Middle frontal gyrus (tissue), 1 donor: ENCODE measurements around the gene RPL18.
"Not testable (repeated sequence)": the region's sequence is repeated elsewhere in the genome, so short reads cannot be mapped to it uniquely, and the experiment has no call there.

ENCODE experiments used
- DNase-seq: peaks from one replicate; pipeline ENCODE4 v3.0.0-alpha.2; 2015; ENCODE audit warnings: low spot score; ENCODE audit errors: extremely low spot score

RPL18 gene

GRCh38 chr19:48618916-48619691, at the start of gene RPL18, which contains the start of gene SPHK2:
Gene RPL18, minus strand, starts transcription at chr19:48619178. Its CDS starts 35 bp downstream, at chr19:48619143.
Gene SPHK2, plus strand, starts transcription at chr19:48619506. Its CDS starts 1,009 bp downstream, at chr19:48620515.
- DNase-seq = peak; percentile 98

GRCh38 chr19:48668761-48669160, 49.8 kb upstream of the RPL18 start:
- no peak for DNase-seq

- DNase-seq = no peak
Observed at GRCh38 chr19:48668332-48668731, 49.4 kb upstream of the RPL18 start.

- no peak for DNase-seq
Observed at GRCh38 chr19:48665786-48666185, 46.8 kb upstream of the RPL18 start.

- DNase-seq = no peak
Observed at GRCh38 chr19:48664476-48664875, 45.5 kb upstream of the RPL18 start.

GRCh38 chr19:48663667-48664066, 44.7 kb upstream of the RPL18 start:
- no peak for DNase-seq

- DNase-seq = no peak
Observed at GRCh38 chr19:48661711-48662090, 42.7 kb upstream of the RPL18 start.

GRCh38 chr19:48660852-48661710, 42.1 kb upstream of the RPL18 start:
- DNase-seq = peak; percentile 55

- no peak for DNase-seq
Observed at GRCh38 chr19:48659768-48660167, 40.8 kb upstream of the RPL18 start.

GRCh38 chr19:48658483-48658882, 39.5 kb upstream of the RPL18 start:
- no peak for DNase-seq

- DNase-seq = not testable (repeated sequence)
Observed at GRCh38 chr19:48657828-48658227, 38.9 kb upstream of the RPL18 start.

- no peak for DNase-seq
Observed at GRCh38 chr19:48656840-48657474, 38.0 kb upstream of the RPL18 start.

GRCh38 chr19:48654299-48655059, 35.5 kb upstream of the RPL18 start:
- DNase-seq = no peak

GRCh38 chr19:48651683-48652048, 32.7 kb upstream of the RPL18 start:
- no peak for DNase-seq

- DNase-seq = no peak
Observed at GRCh38 chr19:48650974-48651682, 32.1 kb upstream of the RPL18 start.

- no peak for DNase-seq
Observed at GRCh38 chr19:48648134-48648533, 29.2 kb upstream of the RPL18 start.

- no peak for DNase-seq
Observed at GRCh38 chr19:48646722-48647216, 27.8 kb upstream of the RPL18 start.

GRCh38 chr19:48646001-48646721, 27.2 kb upstream of the RPL18 start, which contains the start of gene CA11:
Gene CA11, minus strand, starts transcription at chr19:48646187. Its CDS starts 555 bp downstream, at chr19:48645632.
- peak; percentile 80 for DNase-seq

- DNase-seq = no peak
Observed at GRCh38 chr19:48645620-48646000, 26.6 kb upstream of the RPL18 start.
